K562 (cell line): Measurements from ENCODE around the gene SNAP23. TPM values are rescaled to one million over a fixed set of nuclear protein-coding genes. Genes with fewer than 3 reads are reported as not detected.

Experiments used
- E2F8 ChIP-seq: fragments of 450-650 bp; IDR thresholded peaks from 2 replicates; pipeline ENCODE4 v1.7.1; 2018; ENCODE audit warnings: mild to moderate bottlenecking, low read depth; ENCODE audit not compliant: partially characterized antibody
- E4F1 ChIP-seq: fragments of 250-450 bp; sonication (Bioruptor Pico); IDR thresholded peaks from 2 replicates; pipeline ENCODE4 v1.5.0; 2021; ENCODE audit warnings: mild to moderate bottlenecking, borderline replicate concordance
- FOXM1 ChIP-seq, 2 experiments: fragments of 450-650 bp in 1 of 2; sonication (generic) in 1 of 2; formaldehyde crosslinking in 1 of 2; IDR thresholded peaks; 2 replicates each; pipeline versions ENCODE4 v1.6.1 to v1.9.0; 2017 to 2022; ENCODE audit warnings: low read depth in 2 of 2, mild to moderate bottlenecking in 2 of 2, missing genetic modification reagents in 1 of 2, moderate library complexity in 1 of 2
- GATAD2A ChIP-seq: fragments of 450-650 bp; IDR thresholded peaks from 2 replicates; pipeline ENCODE4 v1.6.1; 2017
- HMG20A ChIP-seq: fragments of 450-650 bp; formaldehyde crosslinking; conservative IDR thresholded peaks from 2 replicates; pipeline ENCODE4 v1.4.0; 2020; ENCODE audit warnings: mild to moderate bottlenecking, mixed read lengths
- HNRNPLL ChIP-seq: fragments of 200-400 bp; formaldehyde crosslinking; IDR thresholded peaks from 2 replicates; pipeline ENCODE4 v1.6.1; 2017; ENCODE audit warnings: low read length, low read depth, mild to moderate bottlenecking; ENCODE audit not compliant: poor library complexity, severe bottlenecking
- L3MBTL2 ChIP-seq: fragments of 450-650 bp; IDR thresholded peaks from 2 replicates; pipeline ENCODE4 v1.6.1; 2016; ENCODE audit warnings: mild to moderate bottlenecking, moderate library complexity
- MTA3 ChIP-seq: fragments of 450-650 bp; formaldehyde crosslinking; IDR thresholded peaks from 2 replicates; pipeline ENCODE4 v1.6.1; 2017; ENCODE audit warnings: mild to moderate bottlenecking, borderline replicate concordance
- PHF8 ChIP-seq: fragments of 200-600 bp; sonication (generic); IDR thresholded peaks from 2 replicates; pipeline ENCODE4 v1.6.1; 2012; ENCODE audit warnings: mixed run types, mild to moderate bottlenecking, inconsistent platforms, low read length, moderate library complexity, borderline replicate concordance
- RB1 ChIP-seq: fragments of 450-650 bp; IDR thresholded peaks from 2 replicates; pipeline ENCODE4 v1.6.1; 2017; ENCODE audit warnings: low read depth, mild to moderate bottlenecking
- RBBP5 ChIP-seq: fragments of 200-600 bp; sonication (generic); IDR thresholded peaks from 2 replicates; pipeline ENCODE4 v1.6.1; 2012; ENCODE audit warnings: borderline replicate concordance, mild to moderate bottlenecking, low read length, control low read depth, inconsistent platforms; ENCODE audit not compliant: insufficient read depth, poor library complexity, severe bottlenecking
- RBFOX2 ChIP-seq: fragments of 200-400 bp; formaldehyde crosslinking; IDR thresholded peaks from 2 replicates; pipeline ENCODE4 v1.6.1; 2017; ENCODE audit warnings: low read depth, mild to moderate bottlenecking, low read length, moderate library complexity
- TOE1 ChIP-seq, 2 experiments: fragments of 450-650 bp in 1 of 2; sonication (generic) in 1 of 2; formaldehyde crosslinking in 1 of 2; IDR thresholded peaks; 2 replicates each; pipeline versions ENCODE4 v1.7.1 to v1.8.0; 2016 to 2022; ENCODE audit warnings: borderline replicate concordance in 2 of 2, mild to moderate bottlenecking in 2 of 2, antibody characterized with exemption in 1 of 2, inconsistent platforms in 1 of 2, low read depth in 1 of 2, missing genetic modification reagents in 1 of 2, moderate library complexity in 1 of 2
- YY1 ChIP-seq, 3 experiments: IDR thresholded peaks; 2 replicates each; pipeline ENCODE4 v1.6.1; 2011; ENCODE audit warnings: low read length in 2 of 3, mild to moderate bottlenecking in 2 of 3, moderate library complexity in 2 of 3, borderline replicate concordance in 1 of 3, control low read depth in 1 of 3, low read depth in 1 of 3; ENCODE audit not compliant: insufficient read depth in 3 of 3, insufficient replicate concordance in 2 of 3, control insufficient read depth in 1 of 3, insufficient read length in 1 of 3; ENCODE audit errors: extremely low read depth in 1 of 3
- ZNF511 ChIP-seq: sonication (generic); formaldehyde crosslinking; IDR thresholded peaks from 2 replicates; pipeline ENCODE4 v1.8.0; 2022; ENCODE audit warnings: mild to moderate bottlenecking, missing genetic modification reagents
- ZNF561 ChIP-seq: fragments of 450-650 bp; formaldehyde crosslinking; conservative IDR thresholded peaks from 2 replicates; pipeline ENCODE4 v1.4.0; 2020; ENCODE audit warnings: mild to moderate bottlenecking, moderate library complexity
- ZNF57 ChIP-seq: fragments of 450-650 bp; formaldehyde crosslinking; IDR thresholded peaks from 2 replicates; pipeline ENCODE4 v1.4.0; 2020; ENCODE audit warnings: mild to moderate bottlenecking, moderate library complexity
- polyA plus RNA-seq, 8 experiments: library from polyadenylated mRNA; depleted of rRNA in 4 of 8; stranded (reverse) in 5 of 8; unstranded in 3 of 8; fragments of >200 nt; fragmentation: Nextera tagmentation in 2 of 8; fragmentation: Illumina TruSeq in 1 of 8; extraction: Ambion mirVana in 2 of 8; extraction: Trizol in 1 of 8; gene quantifications; 2 replicates each; pipeline versions ENCODE4 v1.2.1 to v1.2.3, GENCODE V29; 2011 to 2014; ENCODE audit warnings: inconsistent platforms in 1 of 8, missing spikeins in 1 of 8
- total RNA-seq, 7 experiments: library from RNA; depleted of rRNA in 6 of 7; stranded (reverse); fragments of >200 nt in 6 of 7; fragmentation: Illumina TruSeq in 2 of 7; extraction: Trizol in 2 of 7; gene quantifications; 2 replicates each; pipeline versions ENCODE4 v1.2.1 to v1.2.3, GENCODE V29; 2011 to 2021; ENCODE audit warnings: low replicate concordance in 1 of 7
- TF ChIP-seq, protein P1 (sequence below): fragments of 450-650 bp; IDR thresholded peaks from 2 replicates; pipeline ENCODE4 v1.6.1; 2017; ENCODE audit warnings: mild to moderate bottlenecking, moderate library complexity
- TF ChIP-seq, protein P2 (sequence below): fragments of 250-450 bp; sonication (Bioruptor Pico); IDR thresholded peaks from 2 replicates; pipeline ENCODE4 v1.8.0; 2021; ENCODE audit warnings: moderate library complexity, mild to moderate bottlenecking, inconsistent platforms

Gene SNAP23
- total and polyA plus RNA-seq, 9 of the 15 experiments (the other 6 are each of a cell fraction or from before 2014, with no cell fraction given), result 78.9 to 168 (median 117) TPM

GRCh38 chr15:42581272-42581730 is 85.9 kb downstream of the SNAP23 start (continued):
- TF ChIP-seq, protein P1, sequence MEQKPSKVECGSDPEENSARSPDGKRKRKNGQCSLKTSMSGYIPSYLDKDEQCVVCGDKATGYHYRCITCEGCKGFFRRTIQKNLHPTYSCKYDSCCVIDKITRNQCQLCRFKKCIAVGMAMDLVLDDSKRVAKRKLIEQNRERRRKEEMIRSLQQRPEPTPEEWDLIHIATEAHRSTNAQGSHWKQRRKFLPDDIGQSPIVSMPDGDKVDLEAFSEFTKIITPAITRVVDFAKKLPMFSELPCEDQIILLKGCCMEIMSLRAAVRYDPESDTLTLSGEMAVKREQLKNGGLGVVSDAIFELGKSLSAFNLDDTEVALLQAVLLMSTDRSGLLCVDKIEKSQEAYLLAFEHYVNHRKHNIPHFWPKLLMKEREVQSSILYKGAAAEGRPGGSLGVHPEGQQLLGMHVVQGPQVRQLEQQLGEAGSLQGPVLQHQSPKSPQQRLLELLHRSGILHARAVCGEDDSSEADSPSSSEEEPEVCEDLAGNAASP, result no peak
- TF ChIP-seq RB1, result peak; percentile 67; the same call in 1 of the 2 replicates
- TF ChIP-seq YY1 (IDR thresholded peaks at IDR 0.05; ENCODE audit: borderline replicate concordance in 1 of 3, control insufficient read depth in 1 of 3, extremely low read depth in 1 of 3, insufficient read depth in 3 of 3, insufficient read length in 1 of 3, insufficient replicate concordance in 2 of 3, low read depth in 1 of 3, low read length in 2 of 3), result peak in 1 of 3 experiments; percentile 40
- no peak for TF ChIP-seq TOE1 (IDR thresholded peaks at IDR 0.05; ENCODE audit: borderline replicate concordance)
- TF ChIP-seq TOE1 (CRISPR knock-in tag; IDR thresholded peaks at IDR 0.05; ENCODE audit: borderline replicate concordance, low read depth), result no peak
- TF ChIP-seq MTA3, result no peak
- no peak for TF ChIP-seq E2F8
- peak; percentile 27; the same call in 1 of the 2 replicates for TF ChIP-seq PHF8
- no peak for TF ChIP-seq FOXM1 (IDR thresholded peaks at IDR 0.05; ENCODE audit: low read depth)
- no peak for TF ChIP-seq FOXM1 (CRISPR knock-in tag; IDR thresholded peaks at IDR 0.05; ENCODE audit: low read depth)
- TF ChIP-seq RBFOX2, result peak; percentile 67
- no peak for TF ChIP-seq E4F1 (CRISPR knock-in tag)
- no peak for TF ChIP-seq HMG20A (CRISPR knock-in tag)
- peak; percentile 64 for TF ChIP-seq HNRNPLL
- TF ChIP-seq, protein P2, sequence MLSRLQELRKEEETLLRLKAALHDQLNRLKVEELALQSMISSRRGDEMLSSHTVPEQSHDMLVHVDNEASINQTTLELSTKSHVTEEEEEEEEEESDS, result no peak
- TF ChIP-seq ZNF561, result no peak
- peak; percentile 44 for TF ChIP-seq RBBP5
- TF ChIP-seq ZNF57 (CRISPR knock-in tag), result no peak
- peak; percentile 20; the same call in 1 of the 2 replicates for TF ChIP-seq GATAD2A
- TF ChIP-seq ZNF511, result no peak
- TF ChIP-seq L3MBTL2, result peak; percentile 83
